MM.1S (cell line): ENCODE measurements around the gene FBXW7.

Experiments used
- DNase-seq: peaks from one replicate; pipeline ENCODE4 v3.0.0-alpha.2; 2015
- H2AFZ ChIP-seq: fragments of 300-600 bp; sonication (generic); 2 replicates; pipeline ENCODE4 v1.6.0; 2016; ENCODE audit warnings: antibody characterized with exemption, low read length
- H3F3A ChIP-seq: fragments of 300-600 bp; sonication (generic); 2 replicates; pipeline ENCODE4 v1.6.1; 2016; ENCODE audit warnings: mild to moderate bottlenecking, antibody characterized with exemption, low read length, moderate library complexity, mixed read lengths; ENCODE audit not compliant: insufficient read depth
- H3K27ac ChIP-seq: fragments of 300-600 bp; sonication (generic); 2 replicates; pipeline ENCODE4 v1.5.1; 2016; ENCODE audit warnings: mild to moderate bottlenecking, low read length
- H3K27me3 ChIP-seq: fragments of 300-600 bp; sonication (generic); replicated peaks from 2 replicates; pipeline ENCODE4 v1.6.0; 2016; ENCODE audit warnings: low read length; ENCODE audit not compliant: insufficient read depth
- H3K36me3 ChIP-seq: fragments of 300-600 bp; sonication (generic); replicated peaks from 2 replicates; pipeline ENCODE4 v1.6.1; 2016; ENCODE audit warnings: mild to moderate bottlenecking, low read length, mixed read lengths; ENCODE audit not compliant: insufficient read depth
- H3K4me1 ChIP-seq: fragments of 300-600 bp; sonication (generic); 2 replicates; pipeline ENCODE4 v1.6.1; 2016; ENCODE audit warnings: low read length, mixed read lengths
- H3K4me2 ChIP-seq: fragments of 300-600 bp; sonication (generic); 2 replicates; pipeline ENCODE4 v1.6.0; 2016; ENCODE audit warnings: low read depth, low read length
- H3K4me3 ChIP-seq: fragments of 300-600 bp; sonication (generic); 2 replicates; pipeline ENCODE4 v1.5.1; 2016; ENCODE audit warnings: low read length, mixed read lengths
- H3K79me2 ChIP-seq: fragments of 300-600 bp; sonication (generic); 2 replicates; pipeline ENCODE4 v1.6.1; 2016; ENCODE audit warnings: mixed run types, low read length, mixed read lengths
- H3K9ac ChIP-seq: fragments of 300-600 bp; sonication (generic); 2 replicates; pipeline ENCODE4 v1.6.1; 2016; ENCODE audit warnings: low read length, mixed read lengths
- H3K9me2 ChIP-seq: fragments of 300-600 bp; sonication (generic); replicated peaks from 2 replicates; pipeline ENCODE4 v1.6.1; 2016; ENCODE audit warnings: mild to moderate bottlenecking, low read length, mixed read lengths; ENCODE audit not compliant: insufficient read depth
- H3K9me3 ChIP-seq: fragments of 300-600 bp; sonication (generic); replicated peaks from 2 replicates; pipeline ENCODE4 v1.6.1; 2016; ENCODE audit warnings: mild to moderate bottlenecking, low read length, mixed read lengths; ENCODE audit not compliant: insufficient read depth
- H4K20me1 ChIP-seq: fragments of 300-600 bp; sonication (generic); 2 replicates; pipeline ENCODE4 v1.6.1; 2016; ENCODE audit warnings: mild to moderate bottlenecking, low read length, moderate library complexity, mixed read lengths; ENCODE audit not compliant: insufficient read depth
- EZH2 ChIP-seq: fragments of 300-600 bp; sonication (generic); optimal IDR thresholded peaks from 2 replicates; pipeline ENCODE3; 2017; ENCODE audit warnings: low read depth, mild to moderate bottlenecking, antibody characterized with exemption, low read length, mixed read lengths
- EZH2phosphoT487 ChIP-seq: fragments of 300-600 bp; sonication (generic); IDR thresholded peaks from 2 replicates; pipeline ENCODE4 v1.6.1; 2018; ENCODE audit warnings: antibody characterized with exemption, low read length
- TF ChIP-seq, protein P1 (sequence below): fragments of 300-600 bp; sonication (generic); IDR thresholded peaks from 2 replicates; pipeline ENCODE4 v1.5.1; 2016; ENCODE audit warnings: antibody characterized with exemption, low read length, mixed read lengths

Gene FBXW7

GRCh38 chr4:152385551-152385950 is 150.3 kb downstream of the FBXW7 start:
- TF ChIP-seq, protein P1, sequence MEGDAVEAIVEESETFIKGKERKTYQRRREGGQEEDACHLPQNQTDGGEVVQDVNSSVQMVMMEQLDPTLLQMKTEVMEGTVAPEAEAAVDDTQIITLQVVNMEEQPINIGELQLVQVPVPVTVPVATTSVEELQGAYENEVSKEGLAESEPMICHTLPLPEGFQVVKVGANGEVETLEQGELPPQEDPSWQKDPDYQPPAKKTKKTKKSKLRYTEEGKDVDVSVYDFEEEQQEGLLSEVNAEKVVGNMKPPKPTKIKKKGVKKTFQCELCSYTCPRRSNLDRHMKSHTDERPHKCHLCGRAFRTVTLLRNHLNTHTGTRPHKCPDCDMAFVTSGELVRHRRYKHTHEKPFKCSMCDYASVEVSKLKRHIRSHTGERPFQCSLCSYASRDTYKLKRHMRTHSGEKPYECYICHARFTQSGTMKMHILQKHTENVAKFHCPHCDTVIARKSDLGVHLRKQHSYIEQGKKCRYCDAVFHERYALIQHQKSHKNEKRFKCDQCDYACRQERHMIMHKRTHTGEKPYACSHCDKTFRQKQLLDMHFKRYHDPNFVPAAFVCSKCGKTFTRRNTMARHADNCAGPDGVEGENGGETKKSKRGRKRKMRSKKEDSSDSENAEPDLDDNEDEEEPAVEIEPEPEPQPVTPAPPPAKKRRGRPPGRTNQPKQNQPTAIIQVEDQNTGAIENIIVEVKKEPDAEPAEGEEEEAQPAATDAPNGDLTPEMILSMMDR: peak; percentile 43
- no peak for TF ChIP-seq EZH2phosphoT487

DNA sequence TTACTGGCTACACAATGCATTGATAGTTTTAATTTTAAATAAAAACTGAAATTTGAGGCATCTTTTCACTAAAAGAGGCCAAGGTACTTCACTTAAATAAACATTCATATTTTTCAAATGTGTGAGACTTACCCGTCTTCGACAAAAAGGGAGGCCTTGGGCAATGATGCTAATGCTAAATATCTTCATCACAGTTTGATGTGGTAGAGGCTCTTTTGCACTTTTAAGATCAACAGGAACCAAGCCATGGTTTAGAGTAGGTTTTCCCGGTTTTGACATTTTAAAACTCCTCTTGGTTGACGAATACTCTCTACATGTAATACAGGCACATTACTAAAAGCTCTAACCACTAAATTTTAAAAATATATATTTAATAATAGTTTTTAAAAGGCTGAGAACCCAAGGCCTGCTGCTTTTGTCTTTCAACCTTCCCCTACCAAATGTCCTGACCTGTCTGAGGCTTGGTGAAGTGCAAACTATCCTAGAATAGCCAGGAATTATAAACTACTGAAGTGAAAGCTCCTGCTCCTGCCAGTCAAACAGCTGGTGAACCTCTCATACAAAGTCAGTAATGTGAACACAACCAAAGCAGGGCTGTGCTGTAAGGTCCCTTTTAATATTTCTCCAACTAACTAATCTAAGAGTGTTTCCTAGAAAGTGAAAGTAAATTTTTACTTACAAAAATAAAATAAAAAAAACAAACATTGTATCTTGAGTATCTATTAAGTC is 153.7 kb downstream of the FBXW7 start:
- TF ChIP-seq EZH2 (no peak), EZH2phosphoT487 (no peak)
- TF ChIP-seq, protein P1: no peak
- H3K4me3 ChIP-seq: no peak overlapping the region
- no peaks in the 10 kb centered on the region for H3K9me2 ChIP-seq
- H3K36me3 ChIP-seq: 0 out of 2 replicates have a peak, but pooled peaks cover 2% of the 10 kb centered on the region
- no peaks in the 10 kb centered on the region for H3F3A ChIP-seq
- DNase-seq: no peak
- no peaks in the 10 kb centered on the region for H3K9me3 ChIP-seq
- H3K4me1 ChIP-seq: no peaks in the 10 kb centered on the region
- H3K79me2 ChIP-seq: peaks cover 26% of the 10 kb centered on the region; the same call in 1 of the 2 replicates
- H4K20me1 ChIP-seq: no peaks in the 10 kb centered on the region; the same call in 1 of the 2 replicates
- no peak overlapping the region for H3K9ac ChIP-seq
- no peak overlapping the region for H3K4me2 ChIP-seq
- H3K27me3 ChIP-seq: no peaks in the 10 kb centered on the region
- H3K27ac ChIP-seq: no peak overlapping the region
- H2AFZ ChIP-seq: no peak overlapping the region

More at GRCh38 chr4:152385551-152385950, 150.3 kb downstream of the FBXW7 start:
- Histone ChIP-seq H3K27ac (no peak overlapping the region), H3K79me2 (peaks cover 42% of the 10 kb centered on the region; the same call in 1 of the 2 replicates), H3K9ac (no peak overlapping the region), H3K4me1 (no peaks in the 10 kb centered on the region), H2AFZ (no peak overlapping the region), H3K9me3 (no peaks in the 10 kb centered on the region), H3K4me2 (no peak overlapping the region), H3K36me3 (0 out of 2 replicates have a peak, but pooled peaks cover 2% of the 10 kb centered on the region), H3K9me2 (no peaks in the 10 kb centered on the region), H3K4me3 (no peak overlapping the region), H3F3A (no peaks in the 10 kb centered on the region), H4K20me1 (no peaks in the 10 kb centered on the region; the same call in 1 of the 2 replicates), H3K27me3 (no peaks in the 10 kb centered on the region)
- DNase-seq: no peak

- no peaks in the 10 kb centered on the region for H3K9me2 ChIP-seq
- TF ChIP-seq EZH2 (no peak), EZH2phosphoT487 (no peak)
- TF ChIP-seq, protein P1: no peak
- no peak for DNase-seq
- H4K20me1 ChIP-seq: no peaks in the 10 kb centered on the region; the same call in 1 of the 2 replicates
- 0 out of 2 replicates have a peak, but pooled peaks cover 2% of the 10 kb centered on the region for H3K36me3 ChIP-seq
- H3K79me2 ChIP-seq: peaks cover 20% of the 10 kb centered on the region; the same call in 1 of the 2 replicates
- H3F3A ChIP-seq: no peaks in the 10 kb centered on the region
- H2AFZ ChIP-seq: no peak overlapping the region
- no peaks in the 10 kb centered on the region for H3K27me3 ChIP-seq
- H3K9me3 ChIP-seq: no peaks in the 10 kb centered on the region
- H3K9ac ChIP-seq: no peak overlapping the region
- H3K27ac ChIP-seq: no peak overlapping the region
- no peak overlapping the region for H3K4me3 ChIP-seq
- no peaks in the 10 kb centered on the region for H3K4me1 ChIP-seq
- H3K4me2 ChIP-seq: no peak overlapping the region
These were observed 155.0 kb downstream of the FBXW7 start for GRCh38 chr4:152380919-152381318.
